SW480 (cell line): ENCODE data around the gene BEST1.
A peak's percentile ranks its signal among the peaks of the same experiment; 100 is the strongest.

ENCODE experiments used
- DNase-seq: peaks from one replicate; pipeline ENCODE4 v3.0.0-alpha.2; 2016; ENCODE audit warnings: low spot score

The BEST1 gene

DNA sequence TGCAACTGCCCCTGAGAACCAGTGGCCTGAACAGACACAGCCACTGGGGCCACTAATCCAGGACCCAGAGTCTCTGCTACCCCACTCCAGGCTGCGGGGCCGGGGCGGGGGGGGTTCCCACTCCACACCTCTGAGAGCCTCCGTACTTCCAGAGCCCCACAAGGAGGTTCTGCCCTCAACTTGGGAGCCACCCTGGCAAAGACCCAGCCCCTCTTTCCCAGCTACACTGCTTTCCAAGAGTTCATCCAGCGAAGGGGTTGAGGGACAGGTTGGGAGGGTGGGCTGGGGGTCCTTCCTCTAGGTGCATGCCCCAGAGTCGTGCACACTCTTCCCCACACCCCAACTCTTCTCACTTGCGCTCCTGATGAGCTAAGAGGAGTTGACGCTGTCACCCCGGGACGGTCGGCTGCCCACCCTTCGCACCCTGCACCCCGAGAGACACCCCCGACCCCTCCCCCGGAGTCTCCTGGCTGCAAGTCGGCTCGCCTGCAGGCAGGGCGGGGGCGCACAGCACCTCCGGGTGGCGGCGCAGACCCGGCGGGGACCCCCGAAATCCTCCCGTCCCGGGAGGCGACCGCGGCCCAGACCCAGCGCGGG, 33.3 kb upstream of the BEST1 start:
- DNase-seq = no peak

DNA sequence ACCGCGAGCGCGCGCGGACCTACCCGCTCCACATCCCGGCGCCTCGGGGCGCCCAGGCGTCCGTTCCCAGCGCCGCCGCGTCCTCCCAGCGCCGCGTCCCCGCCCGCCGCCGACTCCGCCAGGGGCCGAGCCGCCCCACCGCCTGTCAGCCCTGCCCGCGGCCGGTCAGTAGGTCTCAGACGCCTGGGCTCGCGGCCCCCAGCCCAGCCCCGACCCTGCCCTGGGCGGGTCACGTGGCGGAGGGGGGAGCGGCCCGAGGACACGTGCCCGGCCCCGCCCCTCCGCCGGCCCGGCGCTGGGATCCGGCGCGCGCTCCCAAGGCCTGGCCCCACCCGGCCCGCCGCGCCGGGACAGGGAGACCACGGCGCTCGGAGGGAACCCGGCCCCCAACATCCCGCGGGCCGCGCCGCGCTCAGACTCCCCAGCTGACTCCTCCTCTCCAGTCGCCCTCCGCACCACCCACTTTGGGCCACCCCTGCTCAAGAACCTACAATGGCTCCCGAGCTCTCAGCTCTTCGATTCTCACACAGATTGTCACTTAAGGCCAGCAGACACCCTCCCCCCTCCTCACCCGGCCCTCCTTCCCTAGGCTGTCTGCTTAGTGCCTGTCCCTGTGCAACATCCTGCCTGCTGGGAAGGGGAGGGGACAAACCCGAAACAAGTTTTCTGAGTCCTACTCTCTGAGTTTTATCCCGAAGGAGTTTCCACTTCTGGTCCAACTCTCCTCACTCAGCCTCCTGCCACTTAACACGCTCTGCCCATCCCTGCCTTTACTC, 32.6 kb upstream of the BEST1 start, which contains the start of gene RAB3IL1:
RAB3IL1 (minus strand) TSS at position 233 of the 776 bp plus-strand sequence; CDS start at position 34, 199 bp downstream.
- DNase-seq = peak; percentile 23

DNA sequence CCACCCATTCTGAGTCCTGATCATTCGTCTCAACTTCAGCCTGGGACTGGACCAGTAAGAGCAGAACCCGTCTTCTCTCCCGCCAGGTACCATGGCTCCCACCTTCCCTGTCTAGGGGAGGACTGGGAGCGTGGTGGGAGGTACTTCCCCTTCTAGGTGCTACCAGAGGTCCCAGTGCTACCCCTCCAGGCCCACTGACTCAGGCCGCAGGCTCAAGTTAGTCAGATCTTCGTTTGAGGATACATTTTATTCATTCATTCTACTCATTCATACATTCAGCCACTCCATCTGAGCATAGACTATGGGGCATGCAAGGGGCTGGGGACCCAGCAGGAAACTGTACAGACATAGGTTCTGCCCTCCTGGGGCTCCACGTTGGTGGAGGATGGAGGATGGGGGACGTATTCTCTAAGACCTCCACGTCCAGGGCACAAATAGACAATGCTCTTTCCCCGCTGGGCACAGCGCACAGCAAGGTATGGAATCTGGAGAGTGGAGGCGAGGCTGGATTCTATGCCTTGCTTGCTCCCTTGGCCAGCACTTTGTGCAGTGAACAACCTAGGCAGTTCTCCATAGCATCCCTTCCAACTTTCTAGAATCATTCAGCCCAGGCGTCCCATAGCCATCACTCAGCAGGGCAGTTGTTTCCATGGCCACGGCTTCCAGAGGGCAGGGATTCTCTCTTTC, 31.8 kb upstream of the BEST1 start:
- DNase-seq = no peak

DNA sequence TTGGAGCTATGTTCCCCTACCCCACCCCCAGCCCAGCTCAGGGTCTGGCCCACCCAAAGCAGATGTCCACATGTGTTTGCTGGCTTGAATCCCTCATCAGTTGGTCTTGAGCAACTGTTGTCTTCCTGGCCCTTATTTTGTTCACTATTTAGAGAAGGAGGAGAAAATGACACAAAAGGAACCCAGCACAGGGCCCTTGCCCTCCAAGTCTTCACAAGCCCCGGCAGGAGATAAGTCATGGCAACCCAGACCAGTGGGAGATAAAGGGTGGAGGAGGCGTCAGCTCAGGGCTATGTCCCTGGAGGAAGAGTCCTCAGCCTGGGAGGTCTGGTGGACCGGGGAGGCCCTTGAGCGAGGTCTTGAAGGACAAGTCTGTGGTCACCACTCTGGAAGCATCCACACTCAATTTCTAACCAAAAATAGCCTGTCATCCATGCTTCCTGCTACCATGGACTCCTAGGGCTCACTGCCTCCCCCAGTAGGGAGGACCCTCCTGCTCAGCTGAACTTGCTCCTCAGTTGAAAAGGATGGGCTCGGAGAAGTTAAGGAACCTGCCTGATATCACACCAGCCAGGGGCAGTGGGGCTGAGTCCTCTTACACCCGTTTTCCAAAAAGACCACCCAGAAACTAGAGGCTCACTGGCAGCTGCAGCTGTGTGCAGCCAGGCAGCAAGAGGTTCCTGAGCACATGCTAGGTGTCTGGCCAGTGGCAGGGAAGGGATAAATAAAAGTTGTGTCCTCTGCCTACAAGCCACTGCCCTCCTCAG, 31.0 kb upstream of the BEST1 start:
- DNase-seq = no peak

DNA sequence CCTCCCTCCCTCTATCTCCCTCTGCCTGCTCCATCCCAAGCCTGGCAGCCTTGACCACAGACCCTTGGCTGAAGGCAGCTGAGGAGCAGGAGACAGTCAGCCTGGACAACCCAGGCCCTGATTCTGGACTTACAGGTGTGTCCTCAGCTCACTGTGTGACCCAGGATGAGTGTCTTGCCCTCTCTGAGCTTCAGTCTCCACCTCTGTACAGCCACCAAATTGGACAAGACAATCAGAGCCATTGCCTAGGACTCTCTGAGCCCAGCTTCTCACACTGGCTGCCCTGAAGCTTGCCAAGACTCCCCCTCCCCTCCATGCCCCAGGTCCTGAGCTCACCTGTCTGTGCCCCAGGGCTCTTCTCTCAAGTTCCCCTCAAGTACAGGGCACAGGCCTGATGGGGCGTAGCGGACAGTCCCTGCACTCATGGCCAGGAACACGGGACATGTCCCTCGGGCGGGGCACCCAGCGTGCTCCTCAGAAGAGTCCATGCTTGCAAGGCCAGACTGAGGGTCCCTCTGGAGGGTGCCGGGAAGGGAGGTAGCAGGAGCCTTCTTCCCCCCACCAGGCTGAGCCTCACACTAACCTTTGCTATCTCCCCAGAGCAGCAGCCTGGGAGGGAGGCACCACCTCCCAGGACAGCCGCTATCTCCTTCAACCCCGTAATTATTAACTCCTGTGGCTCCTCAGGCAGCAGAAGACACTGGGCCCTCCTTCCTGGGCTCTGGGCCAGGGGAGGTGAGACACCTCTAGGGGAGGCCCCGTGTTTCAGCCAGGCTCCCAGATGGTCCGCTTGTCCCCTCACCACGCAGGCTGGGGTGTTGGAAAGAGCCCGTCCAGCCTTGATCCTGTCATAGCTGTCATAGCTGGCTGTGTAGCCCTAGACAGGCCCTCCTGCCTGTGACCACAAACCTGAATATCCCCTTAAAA, 30.2 kb upstream of the BEST1 start:
- no peak for DNase-seq

DNA sequence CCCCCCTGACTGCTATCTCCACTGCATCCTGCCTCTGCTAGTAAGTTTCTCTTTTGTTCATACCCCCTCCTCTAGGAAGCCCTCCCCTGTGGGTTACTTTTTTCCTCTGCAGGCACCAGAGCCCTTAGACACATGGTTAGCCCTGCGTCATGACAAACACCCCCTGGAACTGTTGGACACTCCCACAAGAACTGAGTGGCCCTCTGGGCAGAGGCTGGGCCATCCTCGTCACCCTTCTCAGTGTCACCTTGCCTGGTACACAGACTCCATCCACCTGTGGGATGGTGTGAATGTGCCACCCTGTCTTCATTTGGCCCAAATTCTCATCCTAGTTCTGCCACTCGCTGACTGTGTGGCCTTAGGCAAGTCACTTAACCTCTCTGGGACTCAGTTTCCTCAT, 28.7 kb upstream of the BEST1 start:
- no peak for DNase-seq

DNA sequence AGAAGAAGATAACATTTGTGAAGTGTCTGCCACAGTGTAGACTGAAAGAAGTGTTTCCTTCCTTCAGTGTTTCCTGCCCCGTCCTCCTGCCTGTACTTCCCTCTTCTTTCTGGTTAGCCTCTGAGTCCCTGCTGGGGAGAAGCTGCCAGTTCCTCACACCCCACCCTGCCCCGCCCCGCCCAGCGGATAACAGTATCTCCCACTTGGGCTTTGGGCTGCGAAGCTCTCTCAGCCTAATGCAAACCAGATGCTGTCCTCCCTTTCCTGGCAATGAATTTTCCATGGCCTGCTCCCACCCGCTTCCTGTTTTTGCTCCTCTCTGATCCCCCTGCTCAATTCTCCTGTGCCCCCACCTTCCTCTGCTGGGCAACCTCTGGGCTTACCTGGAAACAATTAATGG, 27.6 kb upstream of the BEST1 start:
- no peak for DNase-seq

DNA sequence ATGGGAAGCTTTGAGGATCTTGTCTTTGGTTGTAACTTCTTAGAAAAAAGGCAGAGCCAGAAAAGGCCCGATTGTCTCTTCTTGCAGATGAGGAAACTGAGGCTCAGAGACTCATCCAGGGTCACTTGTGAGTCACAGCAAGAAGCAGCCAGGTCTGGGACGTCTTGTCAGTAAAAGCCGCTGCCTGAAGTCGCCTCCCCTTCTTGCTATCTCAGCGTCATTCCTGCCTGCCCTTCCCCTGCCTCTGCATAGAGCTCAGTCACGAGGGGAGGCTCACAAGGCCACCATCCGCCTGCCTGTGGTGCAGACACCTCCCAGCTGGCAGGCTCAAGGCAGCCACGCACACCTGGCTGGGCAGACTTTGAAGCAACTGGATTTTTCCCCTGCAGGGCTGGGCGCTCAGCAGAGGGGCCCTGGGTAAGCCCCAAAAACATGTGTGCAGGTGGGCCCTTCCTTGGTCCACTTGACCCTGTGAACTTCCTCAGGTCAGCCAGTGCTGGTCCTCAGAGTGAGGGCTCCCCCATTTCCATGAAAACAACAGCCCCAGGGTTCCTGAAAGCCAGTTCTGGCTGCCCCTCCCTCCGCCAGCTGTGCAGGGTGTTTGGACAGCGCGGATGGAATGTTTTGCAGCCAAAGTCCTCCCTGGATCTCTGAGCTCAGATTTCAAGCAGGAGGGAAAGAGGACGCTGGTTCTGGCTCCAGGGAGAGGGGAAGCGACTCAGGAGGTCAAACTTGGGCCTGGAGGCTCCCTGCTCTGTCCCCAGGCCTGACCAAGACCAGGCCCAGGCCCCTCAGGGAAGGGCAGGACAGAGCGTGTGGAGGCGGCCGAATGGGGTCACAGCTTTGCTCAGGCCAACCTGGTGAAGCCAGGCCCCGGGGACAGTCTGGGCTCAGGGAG, 26.7 kb upstream of the BEST1 start:
- peak; percentile 59 for DNase-seq

DNA sequence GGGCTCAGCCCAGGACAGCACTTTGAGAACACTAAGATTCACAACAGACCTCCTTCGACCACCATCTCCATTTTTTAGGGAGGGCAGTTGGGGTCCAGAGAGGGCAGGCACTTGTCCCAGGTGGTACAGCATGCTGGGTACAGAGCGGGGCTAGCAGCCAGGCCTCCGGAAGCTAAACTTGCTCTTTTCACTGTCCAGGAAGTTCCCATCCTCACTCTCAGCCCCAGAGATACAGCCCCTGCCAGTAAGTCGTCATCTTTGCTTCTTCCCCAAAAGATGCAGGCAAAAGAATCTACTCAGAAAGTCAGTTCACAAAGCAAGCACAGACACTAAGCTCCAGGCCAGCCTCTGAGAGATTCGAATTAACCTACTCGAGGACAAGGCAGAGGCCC, 26.1 kb upstream of the BEST1 start:
- no peak for DNase-seq

DNA sequence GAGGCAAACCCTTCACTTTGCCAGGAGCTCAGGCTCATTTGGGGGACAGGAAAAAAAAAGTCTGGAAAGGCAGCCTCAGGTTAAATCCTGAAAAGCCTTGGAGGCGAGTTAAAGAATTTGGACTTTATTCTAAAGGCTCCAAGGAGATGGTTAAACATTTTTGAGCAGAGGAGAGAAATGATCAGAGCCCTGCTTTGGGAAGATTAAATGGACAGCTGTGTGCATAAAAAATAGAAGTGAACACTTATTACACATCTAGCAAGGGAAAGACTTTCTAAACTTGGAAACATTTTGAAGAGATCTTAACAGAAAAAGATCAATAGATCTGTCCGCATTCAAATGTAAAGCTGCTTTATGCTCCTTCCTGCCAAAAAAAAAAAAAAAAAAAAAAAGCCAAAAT, 24.4 kb upstream of the BEST1 start:
- no peak for DNase-seq

DNA sequence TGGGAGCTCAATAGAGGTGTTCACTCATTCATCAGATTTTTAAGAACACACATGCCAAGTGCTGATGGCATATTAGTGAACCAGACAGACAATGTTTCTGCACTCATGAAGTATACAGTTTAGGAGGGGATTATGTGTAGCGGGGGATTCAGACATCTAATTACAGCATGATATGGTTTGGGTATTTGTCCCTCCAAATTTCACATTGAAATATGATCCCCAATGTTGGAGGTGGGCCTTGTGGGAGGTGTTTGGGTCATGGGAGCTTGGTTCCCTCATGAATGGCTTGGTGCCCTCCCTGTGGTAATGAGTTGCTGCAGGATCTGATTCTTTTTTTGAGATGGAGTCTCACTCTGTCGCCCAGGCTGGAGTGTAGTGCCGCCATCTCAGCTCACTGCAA, 23.9 kb upstream of the BEST1 start:
- no peak for DNase-seq

DNA sequence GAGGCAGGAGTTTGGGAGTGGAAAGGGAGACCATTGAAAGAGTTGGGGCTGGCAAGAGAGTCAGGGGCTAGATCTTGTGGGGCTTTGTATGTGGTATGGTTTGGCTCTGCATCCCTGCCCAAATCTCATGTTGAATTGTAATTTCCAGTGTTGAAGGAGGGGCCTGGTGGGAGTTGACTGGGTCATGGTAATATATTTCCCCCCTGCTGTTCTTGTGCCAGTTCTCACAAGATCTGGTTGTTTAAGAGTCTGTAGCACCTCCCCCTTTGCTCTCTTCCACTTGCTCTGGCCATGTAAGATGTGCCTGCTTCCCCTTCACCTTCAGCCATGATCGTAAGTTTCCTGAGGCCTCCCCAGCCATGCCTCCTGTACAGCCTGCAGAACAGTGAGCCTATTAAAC, 22.6 kb upstream of the BEST1 start:
- no peak for DNase-seq

DNA sequence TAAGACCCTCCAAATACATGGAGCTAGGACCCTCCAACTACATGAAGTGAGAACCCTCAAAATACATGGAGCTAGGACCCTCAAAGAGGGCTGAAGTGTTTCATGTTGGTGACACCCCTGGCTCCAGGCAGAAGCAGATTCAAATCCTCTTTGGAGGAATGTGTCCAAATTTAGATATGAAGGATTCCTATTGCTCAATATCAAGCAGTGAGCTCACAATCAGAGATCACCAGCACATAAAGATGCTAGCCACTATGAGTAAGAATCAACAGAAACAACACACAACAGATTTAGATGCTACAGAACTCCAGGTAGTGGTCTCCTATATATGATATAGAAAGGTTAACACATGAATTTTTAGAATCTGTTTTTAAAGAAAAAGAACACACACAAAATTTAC, 21.5 kb upstream of the BEST1 start:
- DNase-seq = no peak

DNA sequence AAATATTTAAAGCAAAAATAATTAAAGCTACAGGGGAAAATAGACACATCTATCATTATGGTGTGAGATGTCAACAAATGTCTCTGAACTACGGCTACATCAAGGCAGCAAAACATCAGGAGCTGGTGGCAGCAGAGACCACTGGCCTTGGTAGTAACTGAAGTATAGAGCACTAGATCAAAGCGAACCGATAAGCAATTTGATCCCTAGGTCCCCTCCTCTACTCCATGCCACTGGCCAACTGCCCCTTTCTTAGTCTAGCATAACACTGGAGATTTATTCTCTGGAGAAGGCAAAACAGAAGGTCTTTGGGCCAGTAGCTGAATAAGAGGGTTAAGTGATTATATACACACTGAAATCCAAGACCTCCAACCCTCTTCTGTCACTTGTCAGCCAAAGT, 19.2 kb upstream of the BEST1 start:
- no peak for DNase-seq

DNA sequence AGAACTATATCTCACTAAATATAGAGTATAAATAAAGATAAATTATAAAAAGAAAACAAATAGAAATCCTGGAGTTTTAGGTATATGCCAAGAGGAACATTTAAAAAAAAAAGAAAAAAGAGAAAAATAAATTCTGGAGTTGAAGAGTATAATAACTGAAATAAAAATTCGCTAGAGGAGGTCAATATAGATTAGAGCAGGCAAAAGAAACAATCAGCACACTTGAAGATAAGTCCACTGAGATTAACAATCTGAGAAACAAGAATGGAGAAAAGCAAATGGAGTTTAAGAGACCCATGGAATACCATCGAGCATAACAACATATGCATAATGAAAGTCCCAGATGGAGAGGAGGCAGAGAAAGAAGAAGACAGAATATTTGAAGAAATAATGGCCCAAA, 14.3 kb upstream of the BEST1 start:
- DNase-seq = no peak

DNA sequence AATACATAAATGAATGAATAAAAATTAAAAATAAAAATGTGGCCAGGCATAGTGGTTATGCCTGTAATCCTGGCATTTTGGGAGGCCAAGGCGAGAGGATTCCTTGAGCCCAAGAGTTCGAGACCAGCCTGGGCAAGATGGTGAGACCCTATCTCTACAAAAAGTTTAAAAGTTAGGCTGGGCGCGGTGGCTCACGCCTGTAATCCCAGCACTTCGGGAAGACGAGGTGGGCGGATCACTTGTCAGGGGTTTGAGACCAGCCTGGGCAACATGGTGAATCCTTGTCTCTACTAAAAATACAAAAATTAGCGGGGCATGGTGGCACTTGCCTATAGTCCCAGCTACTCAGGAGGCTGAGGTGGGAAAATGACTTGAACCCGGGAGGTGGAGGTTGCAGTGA, 9.7 kb upstream of the BEST1 start:
- DNase-seq = no peak

DNA sequence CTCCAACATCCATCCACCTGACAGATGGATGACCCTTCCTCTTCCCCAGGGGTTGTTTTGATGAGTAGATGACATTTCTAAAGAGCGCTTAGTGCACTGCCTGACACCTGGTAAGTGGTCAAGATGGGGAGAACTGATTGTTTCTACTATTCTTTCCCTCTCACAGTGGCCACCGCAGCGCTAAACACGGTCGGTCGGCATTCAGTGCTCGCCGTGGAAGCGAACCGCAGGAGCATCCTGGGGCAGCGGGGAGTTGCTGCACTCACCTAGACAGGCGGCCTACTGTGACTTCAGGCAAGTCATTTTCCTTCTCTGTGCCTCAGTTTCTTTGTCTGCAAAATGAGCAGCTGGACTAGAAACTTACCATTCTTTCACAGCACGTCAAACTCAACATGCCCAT, 5.0 kb upstream of the BEST1 start:
- no peak for DNase-seq

DNA sequence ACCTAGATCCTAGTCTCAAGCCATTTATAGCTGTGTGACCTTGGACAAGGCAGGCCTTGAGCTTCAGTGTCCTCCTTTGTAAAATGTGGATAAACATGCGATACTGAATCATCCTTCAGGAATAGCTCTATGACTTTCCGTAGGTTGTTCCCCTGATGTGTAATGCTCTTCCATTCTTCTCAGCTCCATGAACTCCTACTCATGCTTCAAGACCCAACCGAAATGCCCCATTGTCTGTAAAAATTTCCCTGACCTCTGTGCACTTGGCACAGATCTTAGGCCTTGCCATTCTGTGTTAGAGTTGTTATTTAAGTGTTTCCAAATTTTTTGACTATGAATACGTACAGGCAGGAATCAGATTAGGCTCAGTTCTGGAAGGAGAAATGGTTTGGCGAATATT, 3.3 kb upstream of the BEST1 start:
- DNase-seq = no peak

DNA sequence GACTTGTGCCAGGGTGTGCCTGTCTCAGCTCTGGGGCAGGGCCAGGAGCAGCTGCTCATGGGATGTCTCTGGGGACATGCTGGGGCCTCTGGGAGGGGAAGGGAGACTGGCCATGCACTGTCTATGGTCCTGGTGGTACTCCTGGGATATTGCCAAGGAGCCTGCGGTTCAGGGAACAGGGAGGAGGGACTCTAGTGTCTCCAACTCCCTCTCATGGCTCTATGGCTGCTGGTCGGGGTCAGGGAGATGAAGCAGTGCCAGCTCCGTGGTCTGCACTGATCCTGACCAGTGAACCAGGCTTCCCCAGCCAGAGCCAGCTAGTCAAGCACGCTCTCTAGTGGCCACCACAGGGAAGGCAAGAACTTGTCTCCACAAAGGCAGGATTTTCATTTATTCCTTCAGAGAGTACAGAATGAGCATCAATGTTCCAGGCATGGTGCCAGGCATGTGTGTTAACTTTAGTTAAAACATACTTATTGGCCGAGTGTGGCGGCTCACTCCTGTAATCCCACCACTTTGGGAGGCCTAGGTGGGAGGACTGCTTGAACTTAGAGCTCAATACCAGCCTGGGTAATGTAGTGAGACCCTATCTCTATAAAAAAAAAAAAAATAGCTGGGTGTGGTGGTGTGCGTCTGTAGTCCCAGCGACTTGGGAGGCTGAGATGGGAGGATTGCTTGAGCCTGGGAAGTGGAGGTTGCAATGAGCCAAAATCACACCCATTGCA, 2.5 kb upstream of the BEST1 start:
- DNase-seq = peak; percentile 84

DNA sequence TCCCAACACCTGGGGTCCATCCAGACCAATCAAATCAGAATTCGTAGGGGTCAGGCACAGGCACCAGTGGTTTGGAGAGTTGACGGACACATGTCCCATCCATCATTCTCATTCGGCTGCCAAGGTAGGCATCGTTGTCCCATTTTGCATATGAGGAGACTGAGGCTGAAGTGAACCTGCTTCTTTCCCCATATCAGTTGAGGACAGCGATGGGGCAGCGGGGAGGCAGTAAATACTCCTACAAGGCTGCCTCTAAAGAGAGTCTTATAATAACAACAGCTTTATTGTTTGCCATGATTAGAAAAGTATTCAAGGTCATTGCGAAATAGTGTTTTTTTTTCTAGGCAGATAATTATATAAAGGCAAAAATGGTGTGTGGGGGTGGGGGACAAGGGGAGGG, 1.6 kb upstream of the BEST1 start:
- no peak for DNase-seq
